Neural progenitor cell (in vitro differentiated cells): Measurements from ENCODE around the gene RTRAF.

Source experiments
- EZH2 ChIP-seq: fragments of 200-600 bp; sonication (generic); IDR thresholded peaks from 2 replicates; pipeline ENCODE4 v1.6.1; 2017; ENCODE audit warnings: antibody characterized with exemption, mild to moderate bottlenecking, moderate library complexity
- TF ChIP-seq, protein P1 (sequence below): fragments of 200-600 bp; sonication (generic); IDR thresholded peaks from 2 replicates; pipeline ENCODE4 v1.5.1; 2017; ENCODE audit warnings: antibody characterized with exemption, mild to moderate bottlenecking

GRCh38 chr14:52043690-52044089 is 54.3 kb downstream of the RTRAF start:
- TF ChIP-seq, protein P1, sequence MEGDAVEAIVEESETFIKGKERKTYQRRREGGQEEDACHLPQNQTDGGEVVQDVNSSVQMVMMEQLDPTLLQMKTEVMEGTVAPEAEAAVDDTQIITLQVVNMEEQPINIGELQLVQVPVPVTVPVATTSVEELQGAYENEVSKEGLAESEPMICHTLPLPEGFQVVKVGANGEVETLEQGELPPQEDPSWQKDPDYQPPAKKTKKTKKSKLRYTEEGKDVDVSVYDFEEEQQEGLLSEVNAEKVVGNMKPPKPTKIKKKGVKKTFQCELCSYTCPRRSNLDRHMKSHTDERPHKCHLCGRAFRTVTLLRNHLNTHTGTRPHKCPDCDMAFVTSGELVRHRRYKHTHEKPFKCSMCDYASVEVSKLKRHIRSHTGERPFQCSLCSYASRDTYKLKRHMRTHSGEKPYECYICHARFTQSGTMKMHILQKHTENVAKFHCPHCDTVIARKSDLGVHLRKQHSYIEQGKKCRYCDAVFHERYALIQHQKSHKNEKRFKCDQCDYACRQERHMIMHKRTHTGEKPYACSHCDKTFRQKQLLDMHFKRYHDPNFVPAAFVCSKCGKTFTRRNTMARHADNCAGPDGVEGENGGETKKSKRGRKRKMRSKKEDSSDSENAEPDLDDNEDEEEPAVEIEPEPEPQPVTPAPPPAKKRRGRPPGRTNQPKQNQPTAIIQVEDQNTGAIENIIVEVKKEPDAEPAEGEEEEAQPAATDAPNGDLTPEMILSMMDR: peak; percentile 68
- no peak for TF ChIP-seq EZH2
